CD4-positive, alpha-beta T cell treated with Interleukin-1 beta for 1 hour (primary cell): Measurements from ENCODE around the gene OPRL1.
"Not testable (repeated sequence)": the region's sequence is repeated elsewhere in the genome, so short reads cannot be mapped to it uniquely, and the experiment has no call there.

Experiments used
- DNase-seq, 2 donors: peaks; one replicate each; pipeline ENCODE4 v3.0.0-alpha.2; 2020 to 2022

Gene OPRL1

GRCh38 chr20:64119681-64120341 is 39.9 kb downstream of the OPRL1 start:
- DNase-seq: no peak

- DNase-seq: no peak
These were observed 41.7 kb downstream of the OPRL1 start for GRCh38 chr20:64121586-64121985.

- DNase-seq: not testable (repeated sequence)
These were observed 43.0 kb downstream of the OPRL1 start for GRCh38 chr20:64122927-64123326.

- not testable (repeated sequence) for DNase-seq
These were observed 43.6 kb downstream of the OPRL1 start for GRCh38 chr20:64123517-64123916.

- DNase-seq: no peak
These were observed 49.4 kb downstream of the OPRL1 start for GRCh38 chr20:64129146-64129782.

GRCh38 chr20:64130271-64130670 is 50.4 kb downstream of the OPRL1 start:
- DNase-seq: no peak

GRCh38 chr20:64130876-64131275 is 51.0 kb downstream of the OPRL1 start:
- DNase-seq: no peak

GRCh38 chr20:64131406-64131805 is 51.5 kb downstream of the OPRL1 start:
- DNase-seq: no peak

- DNase-seq: no peak
These were observed 54.1 kb downstream of the OPRL1 start for GRCh38 chr20:64133951-64134407.

- DNase-seq: not testable (repeated sequence)
These were observed 54.9 kb downstream of the OPRL1 start for GRCh38 chr20:64134744-64135143.

- no peak for DNase-seq
These were observed 56.3 kb downstream of the OPRL1 start for GRCh38 chr20:64136004-64136710.

- no peak for DNase-seq
These were observed 57.7 kb downstream of the OPRL1 start for GRCh38 chr20:64137598-64138031.

- no peak for DNase-seq
These were observed 58.5 kb downstream of the OPRL1 start for GRCh38 chr20:64138276-64138815.

- no peak for DNase-seq
These were observed 59.5 kb downstream of the OPRL1 start for GRCh38 chr20:64139199-64140060.

GRCh38 chr20:64140061-64140931 is 60.4 kb downstream of the OPRL1 start:
- DNase-seq: no peak

- DNase-seq: no peak
These were observed 61.1 kb downstream of the OPRL1 start for GRCh38 chr20:64140956-64141355.

- DNase-seq: no peak
These were observed 62.7 kb downstream of the OPRL1 start for GRCh38 chr20:64142590-64142989.

- DNase-seq: no peak
These were observed 63.3 kb downstream of the OPRL1 start for GRCh38 chr20:64143018-64143801.

GRCh38 chr20:64144144-64144912 is 64.4 kb downstream of the OPRL1 start:
- DNase-seq: no peak
